NCI-H446 (cell line): ENCODE data around the gene IDI2.

Experiments
- DNase-seq, 2 experiments: peaks; one replicate each; lab custom pipeline; 2025; lab: John Stamatoyannopoulos, UW

The IDI2 gene

GRCh38 chr10:980468-981093 is 45.1 kb downstream of the IDI2 start:
- DNase-seq = no peak

- no peak for DNase-seq
These were observed 46.7 kb downstream of the IDI2 start for GRCh38 chr10:978826-979421.

- no peak for DNase-seq
These were observed 49.3 kb downstream of the IDI2 start for GRCh38 chr10:976316-976715.

GRCh38 chr10:974785-975074 is 50.9 kb downstream of the IDI2 start:
- DNase-seq = no peak

- no peak for DNase-seq
These were observed 51.4 kb downstream of the IDI2 start for GRCh38 chr10:974038-974784.

GRCh38 chr10:972763-973162 is 52.9 kb downstream of the IDI2 start:
- DNase-seq = no peak

- DNase-seq = no peak
These were observed 54.0 kb downstream of the IDI2 start for GRCh38 chr10:971613-972012.

GRCh38 chr10:971150-971542 is 54.5 kb downstream of the IDI2 start:
- DNase-seq = no peak

- DNase-seq = no peak
These were observed 55.1 kb downstream of the IDI2 start for GRCh38 chr10:970311-971149.

GRCh38 chr10:969473-970150 is 56.0 kb downstream of the IDI2 start:
- DNase-seq = no peak
